HEK293T (cell line): Measurements from ENCODE around the gene RAB40A.
"Not testable (repeated sequence)": the region's sequence is repeated elsewhere in the genome, so short reads cannot be mapped to it uniquely, and the experiment has no call there.

Source experiments
- BHLHE40 ChIP-seq: fragments of 450-650 bp; IDR thresholded peaks from 2 replicates; pipeline ENCODE4 v1.6.1; 2016; ENCODE audit warnings: mild to moderate bottlenecking, moderate library complexity, borderline replicate concordance
- CTBP1 ChIP-seq: fragments of 450-650 bp; IDR thresholded peaks from 2 replicates; pipeline ENCODE4 v1.6.1; 2016; ENCODE audit warnings: borderline replicate concordance
- ELF4 ChIP-seq: fragments of 450-650 bp; IDR thresholded peaks from 2 replicates; pipeline ENCODE4 v1.6.1; 2017; ENCODE audit warnings: antibody characterized with exemption
- FOXA1 ChIP-seq: fragments of 450-650 bp; IDR thresholded peaks from 2 replicates; pipeline ENCODE4 v1.6.1; 2016; ENCODE audit warnings: mild to moderate bottlenecking
- FOXK2 ChIP-seq: fragments of 450-650 bp; IDR thresholded peaks from 2 replicates; pipeline ENCODE4 v1.6.1; 2016; ENCODE audit warnings: mild to moderate bottlenecking
- FOXM1 ChIP-seq: fragments of 450-650 bp; IDR thresholded peaks from 2 replicates; pipeline ENCODE4 v1.6.1; 2017; ENCODE audit warnings: mild to moderate bottlenecking, borderline replicate concordance
- HDGF ChIP-seq: fragments of 450-650 bp; IDR thresholded peaks from 2 replicates; pipeline ENCODE4 v1.6.1; 2017; ENCODE audit warnings: antibody characterized with exemption, borderline replicate concordance
- L3MBTL2 ChIP-seq: fragments of 450-650 bp; conservative IDR thresholded peaks from 2 replicates; pipeline ENCODE4 v1.6.1; 2016; ENCODE audit warnings: mild to moderate bottlenecking
- NFRKB ChIP-seq: fragments of 450-650 bp; IDR thresholded peaks from 2 replicates; pipeline ENCODE4 v1.6.1; 2016; ENCODE audit warnings: mild to moderate bottlenecking, moderate library complexity
- SP1 ChIP-seq: fragments of 450-650 bp; IDR thresholded peaks from 2 replicates; pipeline ENCODE4 v1.6.1; 2017
- SUZ12 ChIP-seq: fragments of 450-650 bp; IDR thresholded peaks from 2 replicates; pipeline ENCODE4 v1.6.1; 2016; ENCODE audit warnings: mild to moderate bottlenecking
- ZNF384 ChIP-seq: fragments of 450-650 bp; IDR thresholded peaks from 2 replicates; pipeline ENCODE4 v1.6.1; 2016

- TF ChIP-seq NFRKB, ELF4, FOXK2, HDGF, SUZ12, BHLHE40, ZNF384, FOXA1, L3MBTL2, CTBP1, FOXM1, SP1: not testable (repeated sequence)
Measured at GRCh38 chrX:103460001-103460755, 59.1 kb downstream of the RAB40A start.
